ENCODE results near the gene TUBGCP3. TPM values are rescaled to one million over a fixed set of nuclear protein-coding genes. Genes with fewer than 3 reads are reported as not detected.

Gene TUBGCP3
- total RNA-seq, 1 experiment from 2014 or later = 51.4 TPM

- Histone ChIP-seq H2AFZ (ENCODE audit: low read depth, low read length, poor library complexity, severe bottlenecking) (no peak overlapping the region), H3K27me3 (ENCODE audit: insufficient read depth, low read length) (no peaks in the 10 kb centered on the region), H4K20me1 (ENCODE audit: insufficient read depth) (no peaks in the 10 kb centered on the region), H3K36me3 (ENCODE audit: control insufficient read depth in 1 of 2, insufficient read depth in 2 of 2, low read length in 2 of 2) (no peaks in the 10 kb centered on the region), H3K4me3 (replicated peaks in 1 of 2; ENCODE audit: low read depth in 1 of 2, low read length in 2 of 2) (no peak overlapping the region), H3K4me2 (ENCODE audit: low read length) (no peak overlapping the region), H3K27ac (ENCODE audit: low read depth, low read length) (no peak overlapping the region), H3K4me1 (ENCODE audit: control insufficient read depth in 1 of 2, insufficient read depth in 2 of 2, low read length in 2 of 2) (no peaks in the 10 kb centered on the region), H3K79me2 (ENCODE audit: insufficient read depth, low read length) (no peaks in the 10 kb centered on the region), H3K9me3 (ENCODE audit: control insufficient read depth in 1 of 2, insufficient read depth in 1 of 2, low read depth in 1 of 2, low read length in 2 of 2) (no peaks in the 10 kb centered on the region), H3K9ac (ENCODE audit: low read length) (no peak overlapping the region), H3K9me2 (ENCODE audit: insufficient read depth) (no peaks in the 10 kb centered on the region)
- RAD21 ChIA-PET (ENCODE audit: low non-redundant PET in 1 of 2, low total read pairs in 2 of 2, uncharacterized antibody in 2 of 2, unreplicated experiment in 2 of 2) = no interaction called here
- DNase-seq (ENCODE audit: low read depth, low spot score) (no peak), ATAC-seq (no peak)
- CTCF ChIA-PET = interaction anchor here (0.8 kb wide), 1 partner anchor 58 kb away, joined by 3 read pairs; no protein-coding TSS in a partner anchor
- POLR2A ChIA-PET = no interaction called here
- TF ChIP-seq CBX3 (IDR thresholded peaks at IDR 0.05; ENCODE audit: low read depth) (no peak), SIN3A (IDR thresholded peaks at IDR 0.05; ENCODE audit: low read depth) (no peak), POLR2AphosphoS5 (IDR thresholded peaks at IDR 0.05; ENCODE audit: low read depth, low read length) (no peak), TCF7L2 (IDR thresholded peaks at IDR 0.05; ENCODE audit: borderline replicate concordance, extremely low read depth, insufficient read depth, insufficient read length) (no peak), YY1 (IDR thresholded peaks at IDR 0.05; ENCODE audit: extremely low read depth, insufficient replicate concordance, low read depth, low read length) (no peak), FOSL1 (IDR thresholded peaks at IDR 0.05; ENCODE audit: low read depth) (no peak)
- intact Hi-C loops (cut with micrococcal nuclease) = loop anchor here (10.0 kb wide), 1 partner anchor 912 kb away; no protein-coding TSS in a partner anchor
- BruUV-seq (replicated peaks) = no TSS peak
Observed at GRCh38 chr13:112446347-112446861, 141.5 kb downstream of the TUBGCP3 start.

DNA sequence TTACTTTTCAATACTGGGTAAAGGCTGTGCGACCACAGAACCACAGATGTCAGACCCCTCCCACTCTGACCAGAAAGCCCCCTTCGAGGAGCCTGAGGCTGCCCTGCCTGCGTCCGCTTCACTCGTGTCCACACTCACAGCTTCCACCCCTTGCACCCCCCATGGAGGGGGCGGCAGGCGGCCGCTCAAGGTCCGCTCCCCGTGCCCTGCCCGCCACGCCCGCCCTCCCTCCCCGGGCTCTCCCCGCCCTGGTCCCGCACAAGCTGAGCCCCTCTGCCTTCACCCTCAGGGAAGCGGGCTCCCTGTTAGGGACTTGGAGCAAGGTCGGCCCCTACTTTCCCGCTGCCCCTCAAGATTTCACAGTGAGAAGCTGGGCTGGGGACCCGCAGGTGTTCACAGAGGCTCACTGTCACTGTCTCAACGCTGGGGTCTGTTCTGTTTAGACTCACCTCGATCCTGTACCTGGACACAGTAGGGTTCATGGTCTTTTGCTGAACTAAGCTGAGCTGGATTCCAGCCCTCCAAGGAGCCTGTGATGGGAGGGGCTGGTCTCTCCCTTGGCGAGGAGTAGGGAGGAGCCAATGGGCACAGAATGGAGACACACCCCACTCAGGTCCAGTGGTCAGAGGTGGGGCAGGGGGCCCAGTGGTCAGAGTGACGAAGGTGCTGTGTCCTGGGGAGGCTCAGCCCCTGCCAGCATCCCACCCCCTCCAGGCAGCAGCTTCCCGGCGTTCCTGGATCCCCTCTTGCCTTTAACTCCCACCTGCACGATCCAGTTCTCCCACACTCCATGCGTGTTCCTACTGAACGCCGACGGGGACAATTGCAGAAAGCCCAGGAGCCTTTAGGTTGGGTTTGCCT, 142.3 kb downstream of the TUBGCP3 start:
- Histone ChIP-seq H3K79me2 (ENCODE audit: insufficient read depth, low read length) (no peaks in the 10 kb centered on the region), H2AFZ (ENCODE audit: low read depth, low read length, poor library complexity, severe bottlenecking) (no peak overlapping the region), H3K36me3 (ENCODE audit: control insufficient read depth in 1 of 2, insufficient read depth in 2 of 2, low read length in 2 of 2) (no peaks in the 10 kb centered on the region), H3K27ac (ENCODE audit: low read depth, low read length) (no peak overlapping the region), H3K9ac (ENCODE audit: low read length) (no peak overlapping the region), H3K4me2 (ENCODE audit: low read length) (no peak overlapping the region), H3K9me2 (ENCODE audit: insufficient read depth) (no peaks in the 10 kb centered on the region), H3K4me1 (ENCODE audit: control insufficient read depth in 1 of 2, insufficient read depth in 2 of 2, low read length in 2 of 2) (no peaks in the 10 kb centered on the region), H3K9me3 (ENCODE audit: control insufficient read depth in 1 of 2, insufficient read depth in 1 of 2, low read depth in 1 of 2, low read length in 2 of 2) (no peaks in the 10 kb centered on the region), H3K4me3 (replicated peaks in 1 of 2; ENCODE audit: low read depth in 1 of 2, low read length in 2 of 2) (no peak overlapping the region), H3K27me3 (ENCODE audit: insufficient read depth, low read length) (no peaks in the 10 kb centered on the region), H4K20me1 (ENCODE audit: insufficient read depth) (no peaks in the 10 kb centered on the region)
- RAD21 ChIA-PET (ENCODE audit: low non-redundant PET in 1 of 2, low total read pairs in 2 of 2, uncharacterized antibody in 2 of 2, unreplicated experiment in 2 of 2) = no interaction called here
- POLR2A ChIA-PET = no interaction called here
- no TSS peak for BruUV-seq (replicated peaks)
- intact Hi-C loops (cut with micrococcal nuclease) = loop anchor here (10.0 kb wide), 1 partner anchor 911 kb away; no protein-coding TSS in a partner anchor
- DNase-seq (ENCODE audit: low read depth, low spot score) (no peak), ATAC-seq (no peak)
- CTCF ChIA-PET = interaction anchor here (0.8 to 3.3 kb wide), 2 partner anchors 59 to 941 kb away, joined by 3 to 19 read pairs; no protein-coding TSS in a partner anchor
- TF ChIP-seq EGR1 (IDR thresholded peaks at IDR 0.05; ENCODE audit: low read depth) = no peak
- TF ChIP-seq POLR2AphosphoS5 (IDR thresholded peaks at IDR 0.05; ENCODE audit: low read depth, low read length) = no peak
- TF ChIP-seq SP1 (IDR thresholded peaks at IDR 0.05; ENCODE audit: low read depth) = no peak

Measured in HCT116 (cell line).